Cardiac muscle cell (in vitro differentiated cells and primary cell): ENCODE data around the gene GDF15. TPM values are rescaled to one million over a fixed set of nuclear protein-coding genes. Genes with fewer than 3 reads are reported as not detected.

Source experiments
- DNase-seq, 2 donors: peaks; one replicate each; pipeline versions ENCODE4 v3.0.0 to v3.0.0-alpha.2; 2010 to 2017; ENCODE audit warnings: low read depth in 1 of 2, low spot score in 1 of 2
- H3K27ac ChIP-seq: fragments of 200-600 bp; sonication (generic); 2 replicates; pipeline ENCODE4 v1.5.1; 2016
- H3K27me3 ChIP-seq: fragments of 200-600 bp; sonication (generic); 2 replicates; pipeline ENCODE4 v1.6.0; 2016; ENCODE audit warnings: control low read depth
- H3K36me3 ChIP-seq: fragments of 200-600 bp; sonication (generic); 2 replicates; pipeline ENCODE4 v1.5.1; 2016; ENCODE audit warnings: control low read depth
- H3K4me1 ChIP-seq: fragments of 200-600 bp; sonication (generic); 2 replicates; pipeline ENCODE4 v1.8.1; 2017; ENCODE audit warnings: low read depth, mild to moderate bottlenecking, mixed run types
- H3K4me3 ChIP-seq: fragments of 200-600 bp; sonication (generic); 2 replicates; pipeline ENCODE4 v1.5.1; 2016; ENCODE audit warnings: mild to moderate bottlenecking
- H3K9me3 ChIP-seq: fragments of 200-600 bp; sonication (generic); 2 replicates; pipeline ENCODE4 v1.5.1; 2017; ENCODE audit warnings: low read depth, mild to moderate bottlenecking, control low read depth
- polyA plus RNA-seq: library from polyadenylated mRNA; unstranded; fragments of >200 nt; fragmentation: Nextera tagmentation; extraction: Ambion mirVana; gene quantifications from 2 replicates; pipeline ENCODE4 v1.2.1, GENCODE V29; 2016
- total RNA-seq: library from RNA; depleted of rRNA; stranded (reverse); fragments of >200 nt; gene quantifications from 2 replicates; pipeline ENCODE4 v1.2.3, GENCODE V29; 2016
- TF ChIP-seq, protein P1 (sequence below): IDR thresholded peaks from 2 replicates; pipeline ENCODE4 v1.5.1; 2012; ENCODE audit warnings: low read depth, mild to moderate bottlenecking, low read length

Gene GDF15
- total and polyA plus RNA-seq, 2 experiments from 2014 or later, result 2.4 to 10.0 TPM

DNA sequence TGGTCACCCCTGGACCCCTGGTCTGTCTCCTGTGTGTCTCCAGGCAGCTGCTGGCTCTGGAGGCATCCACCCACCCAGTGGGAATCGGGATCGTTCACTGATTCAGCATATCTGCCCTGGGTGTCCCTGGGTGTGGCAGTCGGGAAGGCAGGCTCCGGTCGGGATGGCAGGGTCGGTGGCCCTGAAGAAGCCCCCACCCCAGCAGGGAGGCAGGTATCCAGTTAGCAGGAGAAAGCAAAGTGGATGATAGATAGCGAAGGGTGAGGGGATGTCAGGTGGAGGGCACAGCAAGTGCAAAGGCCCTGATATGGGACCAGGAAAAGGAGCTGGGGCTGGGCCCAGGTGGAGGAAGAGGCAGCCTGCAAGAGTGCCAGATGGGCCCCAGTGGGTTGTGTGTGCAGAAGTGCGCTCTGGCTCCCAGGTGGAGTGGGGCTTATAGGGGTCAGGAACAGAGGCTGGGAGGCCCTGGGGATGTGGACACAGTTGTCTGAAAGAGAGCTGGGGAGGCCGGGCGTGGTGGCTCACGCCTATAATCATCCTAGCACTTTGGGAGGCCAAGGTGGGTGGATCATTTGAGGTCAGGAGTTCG, 35.5 kb downstream of the GDF15 start:
- Histone ChIP-seq H3K4me1 (peaks cover 19% of the 10 kb centered on the region), H3K9me3 (no peaks in the 10 kb centered on the region), H3K36me3 (no peaks in the 10 kb centered on the region), H3K4me3 (no peak overlapping the region), H3K27me3 (no peaks in the 10 kb centered on the region), H3K27ac (no peak overlapping the region)
- TF ChIP-seq, protein P1, sequence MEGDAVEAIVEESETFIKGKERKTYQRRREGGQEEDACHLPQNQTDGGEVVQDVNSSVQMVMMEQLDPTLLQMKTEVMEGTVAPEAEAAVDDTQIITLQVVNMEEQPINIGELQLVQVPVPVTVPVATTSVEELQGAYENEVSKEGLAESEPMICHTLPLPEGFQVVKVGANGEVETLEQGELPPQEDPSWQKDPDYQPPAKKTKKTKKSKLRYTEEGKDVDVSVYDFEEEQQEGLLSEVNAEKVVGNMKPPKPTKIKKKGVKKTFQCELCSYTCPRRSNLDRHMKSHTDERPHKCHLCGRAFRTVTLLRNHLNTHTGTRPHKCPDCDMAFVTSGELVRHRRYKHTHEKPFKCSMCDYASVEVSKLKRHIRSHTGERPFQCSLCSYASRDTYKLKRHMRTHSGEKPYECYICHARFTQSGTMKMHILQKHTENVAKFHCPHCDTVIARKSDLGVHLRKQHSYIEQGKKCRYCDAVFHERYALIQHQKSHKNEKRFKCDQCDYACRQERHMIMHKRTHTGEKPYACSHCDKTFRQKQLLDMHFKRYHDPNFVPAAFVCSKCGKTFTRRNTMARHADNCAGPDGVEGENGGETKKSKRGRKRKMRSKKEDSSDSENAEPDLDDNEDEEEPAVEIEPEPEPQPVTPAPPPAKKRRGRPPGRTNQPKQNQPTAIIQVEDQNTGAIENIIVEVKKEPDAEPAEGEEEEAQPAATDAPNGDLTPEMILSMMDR, result no peak
- DNase-seq, result no peak

DNA sequence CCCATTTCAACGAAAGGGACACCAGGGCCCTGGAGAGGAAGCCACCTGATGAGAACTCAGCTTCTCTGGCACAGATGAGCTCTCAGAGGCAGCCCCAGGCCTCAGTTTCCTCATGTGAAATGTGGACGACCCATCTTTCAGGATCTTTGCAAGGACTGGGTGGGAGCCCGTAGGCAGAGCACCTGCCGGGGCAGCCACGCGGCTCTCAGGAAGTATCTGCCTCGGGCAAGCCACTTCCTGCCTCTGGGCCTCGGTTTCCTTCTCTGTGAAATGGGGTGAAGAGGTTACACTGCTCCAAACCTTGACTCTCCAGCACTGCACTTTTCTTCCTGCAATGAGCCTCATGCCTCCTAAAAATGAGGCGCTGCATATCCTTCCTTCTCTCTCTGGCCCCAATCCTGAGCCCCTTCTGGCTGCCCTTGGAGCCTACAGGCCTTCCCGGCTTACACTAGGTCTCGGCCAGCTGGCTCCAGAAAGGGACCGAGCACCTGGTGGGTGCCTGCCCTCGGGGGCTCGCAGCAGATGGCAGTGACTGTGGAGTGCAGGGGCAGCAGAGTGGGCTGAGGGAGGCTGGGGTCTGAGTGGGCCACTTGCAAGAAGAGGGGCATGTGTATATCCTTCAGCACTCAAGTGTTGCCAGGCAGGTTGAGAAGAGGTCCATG, 36.7 kb downstream of the GDF15 start:
- Histone ChIP-seq H3K36me3 (no peaks in the 10 kb centered on the region), H3K27ac (no peak overlapping the region), H3K4me1 (peaks cover 18% of the 10 kb centered on the region), H3K9me3 (no peaks in the 10 kb centered on the region), H3K27me3 (no peaks in the 10 kb centered on the region), H3K4me3 (no peak overlapping the region)
- no peak for DNase-seq
- TF ChIP-seq, protein P1, result no peak

DNA sequence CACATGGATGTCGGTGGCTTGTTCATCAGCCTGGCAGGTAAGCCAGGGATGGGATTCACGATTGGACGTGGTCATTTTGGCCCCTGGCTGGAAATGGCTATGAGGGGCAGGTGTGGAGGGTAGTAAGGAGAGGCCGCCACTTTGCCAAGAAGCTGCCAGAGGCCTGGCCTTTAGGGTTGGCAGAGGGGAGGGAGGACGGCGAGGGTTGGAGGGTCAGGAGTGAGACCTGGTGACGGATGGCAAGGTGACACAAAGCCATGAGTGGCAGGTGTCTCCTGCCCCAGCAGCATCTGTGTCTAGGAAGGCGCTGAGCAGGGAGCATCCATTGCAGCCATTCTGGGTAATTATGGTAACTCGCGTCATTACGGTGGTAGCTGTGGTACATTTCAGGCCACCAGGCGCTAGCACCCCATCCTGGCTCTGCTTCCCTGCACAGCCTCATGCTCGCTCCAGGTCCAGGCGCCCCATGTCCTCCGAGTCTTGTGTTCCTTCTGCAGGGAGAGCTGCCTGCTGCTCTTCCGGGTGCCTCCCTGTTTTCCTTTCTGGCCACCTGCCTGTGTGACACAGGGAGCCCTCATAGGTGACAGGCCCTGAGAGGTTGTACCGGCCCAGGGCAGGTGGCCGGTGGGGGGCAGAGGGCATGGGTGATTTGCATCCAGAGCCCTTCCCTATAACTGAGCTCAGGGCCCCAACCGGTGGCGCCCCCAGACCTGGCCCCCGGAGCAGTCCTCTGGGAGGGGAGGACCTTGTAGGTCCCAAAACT, 37.5 kb downstream of the GDF15 start:
- no peaks in the 10 kb centered on the region for H3K36me3 ChIP-seq
- no peak overlapping the region for H3K4me3 ChIP-seq
- H3K27ac ChIP-seq, result no peak overlapping the region
- H3K4me1 ChIP-seq, result peaks cover 18% of the 10 kb centered on the region
- TF ChIP-seq, protein P1, result no peak
- no peak for DNase-seq
- H3K9me3 ChIP-seq, result no peaks in the 10 kb centered on the region
- no peaks in the 10 kb centered on the region for H3K27me3 ChIP-seq

DNA sequence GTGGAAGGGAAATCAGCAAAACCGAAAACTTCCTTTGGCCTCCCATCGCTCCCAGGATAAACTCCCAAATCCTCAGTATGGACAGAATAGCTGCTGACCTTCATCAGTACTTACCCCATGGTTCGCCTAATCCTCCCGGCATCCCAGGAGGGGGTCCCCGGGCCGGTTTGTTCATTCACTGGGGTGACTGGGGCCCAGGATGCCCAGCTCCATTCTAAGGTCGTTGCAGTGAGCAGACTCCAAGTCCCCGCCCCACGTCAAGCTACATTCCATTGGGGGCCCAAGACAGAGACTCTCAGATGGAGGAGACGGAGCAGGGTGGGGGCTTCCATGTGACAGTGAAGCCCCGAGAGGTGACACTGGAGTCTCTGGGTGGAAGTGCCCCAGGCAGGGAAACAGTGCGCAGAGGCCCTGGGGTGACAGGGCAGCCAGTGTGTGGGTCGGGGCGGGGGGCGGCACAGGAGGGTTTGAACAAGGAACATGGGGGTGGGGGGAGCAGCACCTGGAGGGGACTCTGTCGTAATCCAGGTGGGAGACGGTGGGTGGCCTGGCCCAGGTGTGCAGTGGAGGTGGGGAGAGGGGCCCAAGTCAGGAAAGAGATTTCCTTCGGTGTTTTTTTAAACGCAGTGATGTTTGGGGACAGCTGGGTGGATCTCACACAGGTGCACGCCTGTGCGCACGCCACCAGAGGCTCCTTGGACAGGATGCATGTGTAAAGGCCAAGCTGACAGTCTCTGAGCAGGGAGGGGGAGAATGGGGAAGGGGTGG, 38.3 kb downstream of the GDF15 start:
- Histone ChIP-seq H3K27me3 (no peaks in the 10 kb centered on the region), H3K27ac (no peak overlapping the region), H3K36me3 (no peaks in the 10 kb centered on the region), H3K4me3 (no peak overlapping the region), H3K4me1 (peaks cover 18% of the 10 kb centered on the region), H3K9me3 (no peaks in the 10 kb centered on the region)
- TF ChIP-seq, protein P1, result no peak
- no peak for DNase-seq

- H3K9me3 ChIP-seq, result no peaks in the 10 kb centered on the region
These were observed 39.0 kb downstream of the GDF15 start for GRCh38 chr19:18424890-18425514.

More at GRCh38 chr19:18424890-18425514, 39.0 kb downstream of the GDF15 start:
- Histone ChIP-seq H3K4me1 (peaks cover 25% of the 10 kb centered on the region), H3K27me3 (no peaks in the 10 kb centered on the region), H3K36me3 (no peaks in the 10 kb centered on the region), H3K27ac (no peak overlapping the region), H3K4me3 (no peak overlapping the region)
- TF ChIP-seq, protein P1, result no peak
- DNase-seq, result no peak
